MCF 10A (cell line): ENCODE results near the gene C6orf136. TPM values are rescaled to one million over a fixed set of nuclear protein-coding genes. Genes with fewer than 3 reads are reported as not detected.

Experiments
- BruUV-seq: library from RNA; stranded (reverse); fragments of 400-500 nt; replicated peaks from 2 replicates; lab custom pipeline; 2021; lab: Mats Ljungman, UMichigan
- CTCF ChIA-PET: fragments of 300-600 bp; sonication (Branson Sonifier 250); formaldehyde crosslinking; extraction: SDS; loops from one replicate; lab custom pipeline; 2021; ENCODE audit warnings: antibody characterized with exemption, inconsistent platforms; lab: Yijun Ruan, JAX
- POLR2A ChIA-PET: fragments of 300-600, 350-650 bp; sonication (Branson Sonifier 250); formaldehyde crosslinking; extraction: SDS; loops from one replicate; lab custom pipeline; 2020; ENCODE audit warnings: antibody characterized with exemption, inconsistent platforms; lab: Yijun Ruan, JAX
- DNase-seq: peaks from one replicate; pipeline ENCODE4 v3.0.0-alpha.2; 2018; ENCODE audit not compliant: unreplicated experiment
- H3K27ac Mint-ChIP-seq: one replicate; pipeline ENCODE4 v1.8.0; 2022; ENCODE audit warnings: mild to moderate bottlenecking, low read depth, mixed read lengths; ENCODE audit not compliant: unreplicated experiment
- H3K27me3 Mint-ChIP-seq: one replicate; pipeline ENCODE4 v1.8.0; 2022; ENCODE audit warnings: mixed read lengths; ENCODE audit not compliant: insufficient read depth, unreplicated experiment
- H3K36me3 Mint-ChIP-seq: one replicate; pipeline ENCODE4 v1.8.0; 2022; ENCODE audit warnings: mild to moderate bottlenecking, moderate library complexity, mixed read lengths; ENCODE audit not compliant: insufficient read depth, unreplicated experiment
- H3K4me1 Mint-ChIP-seq: one replicate; pipeline ENCODE4 v1.8.0; 2022; ENCODE audit warnings: mixed read lengths; ENCODE audit not compliant: insufficient read depth, unreplicated experiment
- H3K4me3 Mint-ChIP-seq: one replicate; pipeline ENCODE4 v1.8.0; 2022; ENCODE audit warnings: mild to moderate bottlenecking, moderate library complexity, mixed read lengths; ENCODE audit not compliant: unreplicated experiment
- H3K9me3 Mint-ChIP-seq: one replicate; pipeline ENCODE4 v1.8.0; 2022; ENCODE audit warnings: mixed read lengths; ENCODE audit not compliant: unreplicated experiment
- intact Hi-C: fragments of 100-400 bp; cut with micrococcal nuclease; formaldehyde crosslinking; loops from 2 replicates; pipeline ENCODE4 v1.14.1; 2022
- total RNA-seq: library from RNA; stranded (reverse); gene quantifications from 2 replicates; pipeline ENCODE4 v1.2.3, GENCODE V29; 2022
- TF ChIP-seq, protein P1 (sequence below): fragments of 200-600 bp; IDR thresholded peaks from one replicate; pipeline ENCODE4 v1.8.0; 2022; ENCODE audit warnings: antibody characterized with exemption, mild to moderate bottlenecking; ENCODE audit not compliant: unreplicated experiment

C6orf136 gene
- total RNA-seq, 1 experiment from 2014 or later, result 10.3 TPM

DNA sequence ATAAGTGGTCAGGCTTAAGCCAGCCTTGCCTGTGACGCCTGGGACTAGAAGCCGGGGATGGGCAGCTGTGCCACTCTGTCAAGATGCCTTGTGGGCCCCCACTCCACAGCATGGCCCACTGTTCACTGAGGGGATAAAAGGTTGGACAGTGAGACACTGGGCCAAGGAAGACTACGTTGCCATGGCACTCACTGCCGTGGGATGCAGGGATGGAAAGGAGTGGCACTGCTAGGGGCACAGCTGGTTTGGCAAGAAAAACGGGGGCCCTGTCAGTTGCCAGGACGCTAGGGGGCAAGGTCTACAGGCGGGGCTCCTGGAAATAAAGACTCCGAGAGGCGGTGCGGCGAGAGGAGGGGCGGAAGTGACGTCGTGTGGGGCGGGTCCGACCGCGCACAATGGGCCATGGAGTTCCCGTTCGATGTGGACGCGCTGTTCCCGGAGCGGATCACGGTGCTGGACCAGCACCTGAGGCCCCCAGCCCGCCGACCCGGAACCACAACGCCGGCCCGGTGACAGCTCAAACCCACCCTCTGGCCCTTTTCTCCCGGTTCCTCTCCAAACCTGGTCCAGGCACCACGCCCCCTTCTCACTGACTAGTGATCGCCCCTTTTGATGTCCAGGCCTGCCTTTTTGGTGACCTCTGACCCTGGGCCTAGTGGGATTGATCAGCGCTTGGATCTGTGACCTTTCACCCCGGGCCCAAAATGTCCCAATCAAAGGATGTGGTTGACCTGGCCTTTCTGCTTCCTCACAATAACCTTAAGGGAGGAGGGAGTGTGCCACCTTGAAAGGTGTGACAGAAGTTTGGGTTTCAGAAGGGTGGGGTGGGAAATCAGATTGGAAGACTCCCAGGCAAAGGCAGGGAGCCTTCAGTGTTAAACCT lies 20.2 kb upstream of the C6orf136 start, which contains the start of gene ATAT1:
ATAT1 (plus strand) TSS at position 391 of the 883 bp plus-strand sequence.
- TF ChIP-seq, protein P1, sequence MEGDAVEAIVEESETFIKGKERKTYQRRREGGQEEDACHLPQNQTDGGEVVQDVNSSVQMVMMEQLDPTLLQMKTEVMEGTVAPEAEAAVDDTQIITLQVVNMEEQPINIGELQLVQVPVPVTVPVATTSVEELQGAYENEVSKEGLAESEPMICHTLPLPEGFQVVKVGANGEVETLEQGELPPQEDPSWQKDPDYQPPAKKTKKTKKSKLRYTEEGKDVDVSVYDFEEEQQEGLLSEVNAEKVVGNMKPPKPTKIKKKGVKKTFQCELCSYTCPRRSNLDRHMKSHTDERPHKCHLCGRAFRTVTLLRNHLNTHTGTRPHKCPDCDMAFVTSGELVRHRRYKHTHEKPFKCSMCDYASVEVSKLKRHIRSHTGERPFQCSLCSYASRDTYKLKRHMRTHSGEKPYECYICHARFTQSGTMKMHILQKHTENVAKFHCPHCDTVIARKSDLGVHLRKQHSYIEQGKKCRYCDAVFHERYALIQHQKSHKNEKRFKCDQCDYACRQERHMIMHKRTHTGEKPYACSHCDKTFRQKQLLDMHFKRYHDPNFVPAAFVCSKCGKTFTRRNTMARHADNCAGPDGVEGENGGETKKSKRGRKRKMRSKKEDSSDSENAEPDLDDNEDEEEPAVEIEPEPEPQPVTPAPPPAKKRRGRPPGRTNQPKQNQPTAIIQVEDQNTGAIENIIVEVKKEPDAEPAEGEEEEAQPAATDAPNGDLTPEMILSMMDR, result peak; percentile 20
- H3K4me1 Mint-ChIP-seq, result peaks cover 7% of the 10 kb centered on the region
- no peaks in the 10 kb centered on the region for H3K27me3 Mint-ChIP-seq
- ChIA-PET CTCF (interaction anchor here (0.6 to 1.2 kb wide), 3 partner anchors 104 to 213 kb away, joined by 3 to 5 read pairs (median 3); no protein-coding TSS in a partner anchor), POLR2A (interaction anchor here (0.9 to 3.7 kb wide), 6 partner anchors 8 to 95 kb away, joined by 3 to 40 read pairs (median 8); partner anchors contain the start of genes MRPS18B and PPP1R10)
- TSS peak; percentile 16 for BruUV-seq
- peak; percentile 41 for DNase-seq
- peak within 1 kb of the TSS; percentile 82 for H3K4me3 Mint-ChIP-seq
- H3K36me3 Mint-ChIP-seq, result peaks cover 81% of the 10 kb centered on the region
- no peaks in the 10 kb centered on the region for H3K9me3 Mint-ChIP-seq
- intact Hi-C loops, result no loop called here
- peak within 1 kb of the TSS; percentile 93 for H3K27ac Mint-ChIP-seq

DNA sequence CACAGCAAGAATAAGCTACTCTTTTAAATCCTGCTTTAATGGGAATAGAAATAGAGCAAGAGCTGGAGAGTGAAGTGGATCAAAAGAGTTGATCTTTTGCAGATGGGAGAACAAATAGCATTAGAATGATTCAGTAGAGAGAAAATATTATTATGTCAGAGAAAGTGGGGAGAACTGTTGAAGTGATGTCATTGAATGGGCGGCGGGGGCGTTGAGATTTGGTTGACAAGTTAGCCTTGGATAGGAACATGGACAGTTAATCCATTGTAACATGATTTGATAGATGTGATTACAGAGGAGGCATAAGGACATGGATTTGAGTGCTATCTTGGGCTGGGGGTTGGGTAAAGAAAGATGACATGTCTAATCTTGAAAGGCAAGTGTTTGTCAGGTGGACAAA lies 11.1 kb upstream of the C6orf136 start:
- Mint-ChIP-seq H3K4me1 (no peaks in the 10 kb centered on the region), H3K27me3 (no peaks in the 10 kb centered on the region), H3K4me3 (no peak overlapping the region), H3K9me3 (no peaks in the 10 kb centered on the region), H3K36me3 (peaks cover 23% of the 10 kb centered on the region), H3K27ac (no peak overlapping the region)
- POLR2A ChIA-PET, result interaction anchor here (1.7 kb wide), 1 partner anchor 9 kb away, joined by 7 read pairs; the partner anchor contains the start of gene ATAT1
- TF ChIP-seq, protein P1, result no peak
- no peak for DNase-seq
- no TSS peak for BruUV-seq
- intact Hi-C loops, result no loop called here
- CTCF ChIA-PET, result no interaction called here

DNA sequence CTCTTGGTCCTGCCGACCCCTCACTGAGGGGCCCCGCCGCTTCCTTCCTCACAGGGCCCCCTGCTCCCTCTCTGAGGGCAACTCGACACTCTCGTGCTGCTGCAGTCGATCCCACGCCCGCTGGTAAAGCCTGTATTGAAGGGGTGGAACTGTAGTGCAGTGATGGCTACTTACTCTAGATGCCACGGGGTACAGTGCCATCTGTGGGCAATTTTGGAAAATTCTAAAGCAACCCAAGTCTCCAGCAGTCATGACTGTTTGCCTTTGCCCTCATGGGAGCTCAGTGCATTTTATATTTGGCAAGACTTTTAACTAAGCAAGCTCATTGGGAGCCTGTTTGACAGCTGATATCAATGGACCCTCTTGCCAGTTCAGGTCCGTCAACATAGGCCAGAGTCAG lies 6.5 kb upstream of the C6orf136 start:
- no peaks in the 10 kb centered on the region for H3K9me3 Mint-ChIP-seq
- BruUV-seq, result no TSS peak
- no peaks in the 10 kb centered on the region for H3K27me3 Mint-ChIP-seq
- TF ChIP-seq, protein P1, result no peak
- POLR2A ChIA-PET, result interaction anchor here (2.0 to 2.3 kb wide), 2 partner anchors 13 to 22 kb away, joined by 4 to 11 read pairs; partner anchors contain the start of genes MRPS18B and PPP1R10
- no peak overlapping the region for H3K27ac Mint-ChIP-seq
- intact Hi-C loops, result no loop called here
- CTCF ChIA-PET, result interaction anchor here (0.6 kb wide), 2 partner anchors 26 to 43 kb away, joined by 3 to 4 read pairs; no protein-coding TSS in a partner anchor
- no peak overlapping the region for H3K4me3 Mint-ChIP-seq
- peaks cover 20% of the 10 kb centered on the region for H3K36me3 Mint-ChIP-seq
- peaks cover 1% of the 10 kb centered on the region for H3K4me1 Mint-ChIP-seq
- DNase-seq, result peak; percentile 9

DNA sequence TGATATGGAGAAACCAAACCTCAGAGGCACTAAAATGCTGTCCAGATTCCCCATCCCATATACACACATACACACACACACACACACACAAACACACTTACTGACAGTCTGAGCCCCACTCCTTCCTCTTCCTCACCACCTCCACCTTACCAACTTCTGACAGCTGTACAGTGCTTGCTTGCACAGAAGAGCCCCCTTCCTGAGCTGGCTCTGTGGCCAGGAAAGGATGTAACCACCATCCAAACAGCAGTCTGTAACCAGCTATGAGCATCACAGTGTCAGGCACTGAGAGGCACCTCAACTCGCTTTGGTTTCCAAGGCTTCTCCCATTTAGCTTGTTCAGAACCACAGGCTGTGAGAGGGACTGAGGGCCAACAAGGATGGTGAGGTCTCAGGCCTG lies 5.9 kb upstream of the C6orf136 start:
- H3K36me3 Mint-ChIP-seq, result peaks cover 23% of the 10 kb centered on the region
- H3K27me3 Mint-ChIP-seq, result no peaks in the 10 kb centered on the region
- ChIA-PET CTCF (interaction anchor here (0.6 to 1.8 kb wide), 4 partner anchors 24 to 77 kb away, joined by 3 to 4 read pairs (median 3); no protein-coding TSS in a partner anchor), POLR2A (interaction anchor here (1.6 to 2.3 kb wide), 3 partner anchors 13 to 23 kb away, joined by 4 to 11 read pairs (median 8); partner anchors contain the start of genes ATAT1, MRPS18B and PPP1R10)
- no peaks in the 10 kb centered on the region for H3K9me3 Mint-ChIP-seq
- no peak overlapping the region for H3K27ac Mint-ChIP-seq
- TF ChIP-seq, protein P1, result no peak
- H3K4me3 Mint-ChIP-seq, result no peak overlapping the region
- H3K4me1 Mint-ChIP-seq, result peaks cover 7% of the 10 kb centered on the region
- BruUV-seq, result no TSS peak
- no peak for DNase-seq
- intact Hi-C loops, result no loop called here
